Stimulated activated memory B cell treated with anti-CD40 and anti-IgM and Interleukin-4, amounts not matched to agents 10 μg/mL and 1 μg/mL and 100 μg/mL, for 72 hours (primary cell): ENCODE results near the gene EDA.
"Not testable (repeated sequence)": the region's sequence is repeated elsewhere in the genome, so short reads cannot be mapped to it uniquely, and the experiment has no call there.

Experiments
- ATAC-seq: fragments of 150-1000 bp; cut with Tn5 transposase; 2 replicates; pipeline ENCODE4 v1.10.0; 2021
- H3K27ac Mint-ChIP-seq: one replicate; pipeline ENCODE4 v1.8.0; 2022; ENCODE audit warnings: mild to moderate bottlenecking, mixed read lengths
- H3K27me3 Mint-ChIP-seq: one replicate; pipeline ENCODE4 v1.8.0; 2022; ENCODE audit warnings: mixed read lengths
- H3K36me3 Mint-ChIP-seq: one replicate; pipeline ENCODE4 v1.8.0; 2022; ENCODE audit warnings: mixed read lengths
- H3K4me1 Mint-ChIP-seq: one replicate; pipeline ENCODE4 v1.8.0; 2022; ENCODE audit warnings: mixed read lengths
- H3K4me3 Mint-ChIP-seq: one replicate; pipeline ENCODE4 v1.8.0; 2022; ENCODE audit warnings: mild to moderate bottlenecking, moderate library complexity, mixed read lengths
- H3K9me3 Mint-ChIP-seq: one replicate; pipeline ENCODE4 v1.8.0; 2022; ENCODE audit warnings: mixed read lengths

EDA gene

DNA sequence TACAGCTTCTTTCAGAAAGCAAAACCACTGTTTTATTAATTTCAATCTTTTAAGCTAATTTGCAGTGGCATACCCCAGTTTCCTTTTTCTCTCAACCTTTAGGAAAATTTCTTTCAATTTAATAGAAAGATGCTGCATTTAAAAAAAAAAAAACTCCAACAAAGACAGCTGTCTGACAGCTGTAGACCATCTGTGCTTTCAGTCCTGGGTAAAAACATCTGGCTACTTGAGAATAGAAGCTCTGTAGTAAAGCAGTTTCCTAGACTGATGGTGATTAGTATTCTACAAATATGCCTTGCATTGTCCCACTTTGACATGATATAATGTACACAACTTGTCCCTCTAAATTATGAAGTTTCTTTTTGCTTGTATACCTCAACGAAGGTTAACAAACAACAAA, 197.8 kb downstream of the EDA start:
- Mint-ChIP-seq H3K27me3 (no peaks in the 10 kb centered on the region), H3K36me3 (no peaks in the 10 kb centered on the region), H3K4me1 (no peaks in the 10 kb centered on the region), H3K9me3 (peaks cover 6% of the 10 kb centered on the region), H3K27ac (no peak overlapping the region), H3K4me3 (no peak overlapping the region)
- no peak for ATAC-seq

DNA sequence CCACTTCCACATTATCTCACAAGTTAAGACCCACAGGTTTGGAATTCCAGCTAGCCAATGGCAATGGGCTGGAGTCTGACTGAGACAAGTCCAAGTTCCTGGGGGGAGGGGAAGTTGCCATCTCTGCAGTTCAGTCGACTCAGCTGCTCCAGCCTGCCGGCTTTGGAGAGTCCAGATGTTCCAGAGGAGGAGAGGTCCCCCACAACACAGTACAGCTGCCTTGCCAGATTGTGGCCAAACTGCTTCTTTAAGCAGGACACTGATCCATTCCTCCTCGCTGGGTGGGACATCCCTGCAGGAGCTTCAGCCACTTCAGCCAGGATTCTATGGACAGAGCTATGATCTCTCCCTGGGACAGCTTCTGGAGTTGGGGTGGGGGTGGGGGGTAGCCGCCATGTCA, 199.2 kb downstream of the EDA start:
- H3K27me3 Mint-ChIP-seq = no peaks in the 10 kb centered on the region
- H3K4me3 Mint-ChIP-seq = no peak overlapping the region
- ATAC-seq = no peak
- H3K9me3 Mint-ChIP-seq = peaks cover 8% of the 10 kb centered on the region
- no peak overlapping the region for H3K27ac Mint-ChIP-seq
- H3K4me1 Mint-ChIP-seq = no peaks in the 10 kb centered on the region
- H3K36me3 Mint-ChIP-seq = no peaks in the 10 kb centered on the region

DNA sequence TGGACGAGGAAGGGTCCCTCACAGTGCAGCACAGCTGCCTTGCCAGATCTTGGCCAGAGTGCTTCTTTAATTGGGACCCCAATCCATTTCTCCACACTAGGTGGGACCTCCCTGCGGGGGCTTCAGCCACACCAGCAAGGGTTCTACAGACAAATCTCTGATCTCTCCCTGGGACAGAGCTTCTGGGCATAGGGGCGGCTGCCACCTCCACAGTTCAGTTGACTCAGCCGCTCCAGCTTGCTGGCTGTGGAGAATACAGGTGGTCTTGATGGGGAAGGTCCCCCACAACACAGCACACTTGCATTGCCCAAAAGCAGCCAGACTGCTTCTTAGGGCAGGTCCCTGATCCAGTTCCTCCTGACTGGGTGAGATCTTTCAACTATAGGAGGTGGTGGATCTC, 199.6 kb downstream of the EDA start:
- Mint-ChIP-seq H3K4me1 (no peaks in the 10 kb centered on the region), H3K27me3 (no peaks in the 10 kb centered on the region), H3K36me3 (no peaks in the 10 kb centered on the region), H3K4me3 (no peak overlapping the region), H3K27ac (no peak overlapping the region), H3K9me3 (peaks cover 8% of the 10 kb centered on the region)
- ATAC-seq = no peak

DNA sequence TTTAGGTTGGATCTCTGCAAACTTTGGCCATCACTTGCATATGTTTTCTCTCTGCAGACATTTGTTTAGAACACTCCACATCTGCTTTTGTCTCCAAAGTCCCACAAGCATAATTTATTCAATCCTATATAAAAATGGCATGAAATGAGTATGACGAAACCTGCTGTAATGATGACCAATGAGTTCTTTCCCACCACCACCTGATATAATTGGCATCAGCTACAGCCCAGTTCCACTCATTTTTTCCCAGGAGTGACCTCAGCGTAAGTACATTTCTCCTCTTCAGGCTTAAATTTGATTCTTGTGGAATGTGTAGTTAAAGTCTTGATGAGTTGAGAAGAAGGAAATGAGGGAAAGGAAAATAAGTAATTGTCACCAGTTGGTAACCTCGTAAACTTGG, 228.7 kb downstream of the EDA start:
- ATAC-seq = no peak
- Mint-ChIP-seq H3K4me1 (no peaks in the 10 kb centered on the region), H3K36me3 (no peaks in the 10 kb centered on the region), H3K27ac (no peak overlapping the region), H3K9me3 (no peaks in the 10 kb centered on the region), H3K4me3 (no peak overlapping the region), H3K27me3 (no peaks in the 10 kb centered on the region)

DNA sequence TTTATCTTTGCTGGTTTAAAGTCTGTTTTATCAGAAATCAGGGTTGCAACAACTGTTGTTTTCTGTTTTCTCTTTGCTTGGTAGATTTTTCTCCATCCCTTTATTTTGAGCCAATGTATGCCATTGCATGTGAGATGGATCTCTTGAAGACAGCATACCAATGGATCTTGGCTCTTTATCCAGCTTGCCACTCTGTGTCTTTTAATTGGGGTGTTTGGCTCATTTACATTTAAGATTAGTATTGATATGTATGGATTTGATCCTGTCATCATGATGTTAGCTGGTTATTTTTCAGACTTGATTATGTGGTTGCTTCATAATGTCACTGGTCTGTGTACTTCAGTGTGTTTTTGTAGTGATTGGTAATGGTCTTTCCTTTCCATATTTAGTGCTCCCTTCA, 244.1 kb downstream of the EDA start:
- H3K4me1 Mint-ChIP-seq, ATAC-seq, H3K9me3 Mint-ChIP-seq, H3K4me3 Mint-ChIP-seq, H3K36me3 Mint-ChIP-seq, H3K27ac Mint-ChIP-seq, H3K27me3 Mint-ChIP-seq: not testable (repeated sequence)

DNA sequence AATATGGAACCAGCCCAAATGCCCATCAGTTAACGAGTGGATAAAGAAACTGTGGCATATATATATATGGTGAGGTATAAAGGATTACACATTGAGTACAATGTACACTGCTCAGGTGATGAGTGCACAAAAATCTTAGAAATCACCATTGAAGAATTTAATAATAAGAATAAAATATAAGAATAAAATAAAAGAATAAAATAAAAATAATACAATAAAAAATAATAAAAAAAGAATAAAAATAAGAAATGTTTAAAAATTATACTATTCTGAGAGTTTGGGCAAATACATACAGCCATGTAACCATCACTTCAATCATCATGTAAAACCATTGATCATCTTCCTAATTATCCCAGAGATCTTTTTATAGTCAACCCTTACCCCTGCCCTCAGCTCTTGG, 260.3 kb downstream of the EDA start:
- Mint-ChIP-seq H3K27me3 (no peaks in the 10 kb centered on the region), H3K9me3 (no peaks in the 10 kb centered on the region), H3K4me1 (no peaks in the 10 kb centered on the region), H3K36me3 (no peaks in the 10 kb centered on the region), H3K4me3 (no peak overlapping the region), H3K27ac (no peak overlapping the region)
- no peak for ATAC-seq

DNA sequence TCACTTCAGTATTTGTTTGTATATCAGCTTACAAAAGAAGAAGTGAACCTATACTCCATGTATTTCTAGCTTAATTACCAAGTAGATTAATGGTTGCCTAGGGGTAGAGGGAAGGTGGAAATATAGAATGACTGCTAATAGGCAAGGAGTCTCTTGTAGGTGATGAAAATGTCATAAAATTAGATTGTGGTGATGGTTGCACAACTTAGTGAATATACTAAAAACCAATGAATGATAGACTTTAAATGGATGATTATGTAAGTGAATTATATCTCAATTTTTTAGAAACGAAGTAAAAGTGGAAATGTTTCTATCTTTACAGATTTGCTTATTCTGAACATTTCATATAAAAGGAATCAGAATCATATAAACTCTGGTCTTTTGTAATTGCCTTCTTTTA, 268.3 kb downstream of the EDA start:
- ATAC-seq = no peak
- Mint-ChIP-seq H3K4me3 (no peak overlapping the region), H3K9me3 (peaks cover 4% of the 10 kb centered on the region), H3K27ac (no peak overlapping the region), H3K27me3 (no peaks in the 10 kb centered on the region), H3K4me1 (no peaks in the 10 kb centered on the region), H3K36me3 (no peaks in the 10 kb centered on the region)

DNA sequence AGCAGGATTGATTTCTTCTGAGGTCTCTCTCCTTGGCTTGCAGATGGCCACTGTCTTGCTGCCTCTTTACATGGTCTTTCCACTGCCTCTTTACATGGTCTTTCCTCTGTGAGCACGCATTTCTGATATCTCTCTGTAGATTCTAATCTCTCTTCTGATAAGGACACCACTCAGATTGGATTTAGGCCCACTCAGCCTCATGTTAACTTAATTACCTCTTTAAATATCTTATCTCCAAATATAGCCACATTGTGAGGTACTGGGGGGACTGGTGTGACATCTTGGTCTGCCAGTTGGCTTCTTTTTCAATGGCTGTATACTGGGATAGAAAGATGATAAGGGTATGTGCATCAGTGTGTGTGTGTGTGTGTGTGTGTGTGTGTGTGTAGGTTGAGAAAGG, 280.1 kb downstream of the EDA start:
- Mint-ChIP-seq H3K27ac (no peak overlapping the region), H3K27me3 (no peaks in the 10 kb centered on the region), H3K4me1 (no peaks in the 10 kb centered on the region), H3K9me3 (no peaks in the 10 kb centered on the region), H3K4me3 (no peak overlapping the region), H3K36me3 (no peaks in the 10 kb centered on the region)
- ATAC-seq = no peak

DNA sequence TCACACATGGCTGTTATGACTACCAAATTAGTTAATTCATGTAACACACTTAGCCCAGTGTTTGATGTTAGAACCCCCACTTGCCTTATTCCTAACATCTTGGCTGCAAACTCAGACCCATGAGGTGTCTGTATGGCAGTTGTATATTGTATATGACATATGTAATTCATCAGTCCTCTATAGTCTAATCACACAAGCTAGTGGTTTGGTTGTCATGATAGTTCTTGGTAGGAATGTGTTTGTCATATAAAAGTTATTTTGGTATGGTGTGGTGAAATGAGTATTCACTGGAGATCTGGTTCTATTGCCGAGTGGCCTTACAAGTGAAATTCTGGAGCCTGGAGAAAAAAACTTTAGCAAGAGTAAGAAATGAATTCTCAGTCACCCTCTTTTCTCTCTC, 284.6 kb downstream of the EDA start:
- ATAC-seq = no peak
- H3K36me3 Mint-ChIP-seq = no peaks in the 10 kb centered on the region
- H3K27me3 Mint-ChIP-seq = no peaks in the 10 kb centered on the region
- no peak overlapping the region for H3K4me3 Mint-ChIP-seq
- no peaks in the 10 kb centered on the region for H3K4me1 Mint-ChIP-seq
- no peak overlapping the region for H3K27ac Mint-ChIP-seq
- H3K9me3 Mint-ChIP-seq = no peaks in the 10 kb centered on the region

DNA sequence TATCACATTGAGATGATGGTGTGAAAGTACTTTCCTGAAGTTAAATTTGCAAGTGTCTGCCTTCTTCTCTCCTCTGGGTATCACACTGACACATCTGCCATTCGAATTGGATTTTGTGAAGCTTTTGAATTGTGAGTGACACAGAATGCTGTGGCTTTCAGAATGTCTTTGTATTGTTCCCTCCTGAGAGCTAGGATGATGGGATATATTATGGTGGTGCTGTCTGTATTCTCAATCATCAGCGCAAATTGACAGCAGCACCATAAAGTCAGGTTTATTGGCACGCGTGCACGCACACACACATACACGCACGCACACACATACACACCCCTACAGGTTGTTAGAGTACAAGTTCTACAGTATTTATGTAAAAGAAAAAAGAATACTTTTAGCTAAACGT, 290.5 kb downstream of the EDA start:
- Mint-ChIP-seq H3K4me1 (no peaks in the 10 kb centered on the region), H3K9me3 (no peaks in the 10 kb centered on the region), H3K36me3 (no peaks in the 10 kb centered on the region), H3K4me3 (no peak overlapping the region), H3K27me3 (no peaks in the 10 kb centered on the region), H3K27ac (no peak overlapping the region)
- ATAC-seq = no peak

DNA sequence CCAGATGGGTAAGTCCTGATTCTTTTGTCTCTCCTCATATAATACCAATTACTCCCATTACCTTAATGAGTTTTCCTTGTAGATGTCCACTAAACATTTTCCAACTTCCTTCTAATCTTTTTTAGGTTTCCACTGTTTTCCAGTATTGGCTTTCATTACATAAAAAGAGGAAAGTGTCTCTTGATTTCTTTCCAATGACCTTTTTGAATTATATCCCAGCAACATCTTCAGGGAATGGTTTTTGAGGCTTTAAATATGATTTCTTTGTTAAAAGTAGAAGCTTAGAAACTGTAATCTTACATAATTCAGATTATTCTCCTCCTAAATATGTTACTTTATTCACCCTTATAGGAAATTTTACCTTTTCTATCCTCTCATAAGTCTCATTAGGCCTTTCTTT, 298.9 kb downstream of the EDA start:
- Mint-ChIP-seq H3K27ac (no peak overlapping the region), H3K9me3 (no peaks in the 10 kb centered on the region), H3K27me3 (no peaks in the 10 kb centered on the region), H3K4me3 (no peak overlapping the region), H3K36me3 (no peaks in the 10 kb centered on the region), H3K4me1 (no peaks in the 10 kb centered on the region)
- no peak for ATAC-seq

DNA sequence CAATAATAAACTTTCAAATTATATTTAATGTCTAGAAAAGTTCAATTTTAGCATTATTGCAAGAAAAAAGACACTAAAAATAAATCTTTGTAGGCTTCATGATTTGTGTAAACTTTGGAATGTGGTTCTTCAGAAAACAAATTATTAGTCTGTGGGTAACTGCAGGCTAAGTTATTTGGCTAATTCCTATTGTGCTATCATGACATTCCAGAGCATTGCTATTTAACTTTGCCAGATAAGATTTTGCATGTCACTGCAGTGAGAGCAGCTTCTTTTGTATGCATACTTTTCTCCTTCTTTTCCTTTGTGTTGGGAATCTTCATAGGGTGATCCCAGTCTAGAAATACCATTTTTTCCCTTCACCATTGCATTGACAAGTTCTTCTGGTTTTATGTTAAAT, 303.8 kb downstream of the EDA start:
- Mint-ChIP-seq H3K27ac (no peak overlapping the region), H3K4me3 (no peak overlapping the region), H3K4me1 (no peaks in the 10 kb centered on the region), H3K9me3 (peaks cover 1% of the 10 kb centered on the region), H3K27me3 (no peaks in the 10 kb centered on the region), H3K36me3 (no peaks in the 10 kb centered on the region)
- no peak for ATAC-seq

DNA sequence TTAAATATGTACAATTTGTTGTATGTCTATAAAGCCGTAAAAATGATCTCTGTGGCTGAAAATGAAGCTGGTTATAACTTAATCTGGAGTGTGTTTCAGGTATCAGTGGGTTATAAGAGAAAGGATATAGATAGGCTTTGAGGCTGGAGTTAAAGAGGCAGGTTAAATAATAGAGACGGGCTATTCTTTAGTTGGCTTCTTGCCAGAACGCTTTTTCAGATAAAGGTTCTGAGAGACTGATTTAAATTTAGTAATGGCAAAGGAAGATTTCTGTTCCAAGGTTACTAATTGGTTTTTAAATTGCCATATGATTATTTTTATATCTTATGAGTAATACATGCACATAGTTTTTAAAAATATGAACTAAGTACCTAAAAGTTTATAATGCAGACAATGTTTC, 316.4 kb downstream of the EDA start:
- ATAC-seq = no peak
- H3K27me3 Mint-ChIP-seq = no peaks in the 10 kb centered on the region
- H3K9me3 Mint-ChIP-seq = no peaks in the 10 kb centered on the region
- H3K4me1 Mint-ChIP-seq = no peaks in the 10 kb centered on the region
- H3K36me3 Mint-ChIP-seq = no peaks in the 10 kb centered on the region
- no peak overlapping the region for H3K27ac Mint-ChIP-seq
- H3K4me3 Mint-ChIP-seq = no peak overlapping the region

DNA sequence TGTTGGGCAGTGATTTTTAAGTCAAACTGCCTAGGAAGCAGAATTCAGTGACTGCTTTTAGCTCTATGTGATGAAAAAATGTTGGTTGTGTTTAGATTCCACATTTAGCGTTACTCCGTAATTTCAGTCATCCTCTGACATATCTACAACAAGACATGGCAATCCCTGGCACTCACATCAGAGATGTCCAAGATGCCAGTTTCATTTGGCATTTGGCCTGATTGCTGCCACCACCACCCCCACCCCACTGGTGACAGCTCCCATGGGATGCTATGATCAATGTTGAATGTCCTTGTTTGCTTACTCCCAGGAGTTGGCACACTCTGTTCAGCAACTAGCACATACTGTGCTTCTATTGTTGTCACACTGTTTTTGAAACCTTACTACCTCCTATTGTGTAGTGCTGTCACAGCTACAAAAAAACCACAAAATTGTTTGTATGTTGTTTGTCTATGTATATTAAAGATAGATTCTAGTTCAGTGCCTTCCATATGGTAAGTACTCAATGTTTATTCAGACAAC, 332.4 kb downstream of the EDA start:
- no peaks in the 10 kb centered on the region for H3K4me1 Mint-ChIP-seq
- no peak for ATAC-seq
- H3K9me3 Mint-ChIP-seq = no peaks in the 10 kb centered on the region
- peaks cover 9% of the 10 kb centered on the region for H3K27me3 Mint-ChIP-seq
- no peaks in the 10 kb centered on the region for H3K36me3 Mint-ChIP-seq
- no peak overlapping the region for H3K27ac Mint-ChIP-seq
- no peak overlapping the region for H3K4me3 Mint-ChIP-seq

DNA sequence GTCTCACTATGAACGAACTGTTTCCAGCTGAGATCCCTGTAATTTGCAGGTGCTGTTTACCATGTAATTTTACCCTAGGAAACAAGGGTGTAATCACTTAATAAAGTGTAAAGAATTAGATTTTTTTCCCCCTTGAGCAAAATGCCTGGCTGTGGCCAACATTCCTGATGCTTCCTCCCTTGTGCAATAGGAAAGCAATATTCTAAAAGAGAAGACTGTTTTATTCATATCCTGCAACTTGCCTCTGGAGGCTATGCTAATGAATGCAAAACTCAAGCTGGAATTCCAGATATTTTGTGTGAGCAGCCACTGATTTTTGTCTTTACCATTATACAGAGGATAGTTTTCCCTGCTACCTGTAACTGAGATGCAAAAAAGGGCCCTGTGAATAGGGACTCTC, 335.8 kb downstream of the EDA start:
- Mint-ChIP-seq H3K36me3 (no peaks in the 10 kb centered on the region), H3K27me3 (peaks cover 2% of the 10 kb centered on the region), H3K4me3 (no peak overlapping the region), H3K4me1 (no peaks in the 10 kb centered on the region), H3K27ac (no peak overlapping the region), H3K9me3 (no peaks in the 10 kb centered on the region)
- no peak for ATAC-seq

DNA sequence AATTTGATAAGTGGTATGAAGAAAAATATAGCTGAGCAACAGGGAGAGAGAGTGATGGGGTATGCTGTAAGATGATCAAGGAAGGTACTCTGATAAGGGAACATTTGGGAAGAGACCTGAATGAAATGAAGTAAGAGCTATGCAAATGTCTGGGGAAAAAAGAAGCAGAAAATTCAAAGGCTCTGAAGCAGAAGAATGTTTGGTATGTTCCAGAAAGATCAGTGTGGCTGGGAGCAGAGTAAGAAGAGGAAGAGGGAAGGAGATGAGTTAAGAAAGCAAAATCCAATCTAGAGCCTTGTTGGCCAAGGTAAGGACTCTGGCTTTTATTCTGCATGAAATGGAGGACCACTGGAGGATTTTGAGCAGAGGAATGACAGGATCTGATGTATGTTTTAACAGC, 343.8 kb downstream of the EDA start:
- ATAC-seq = no peak
- H3K4me3 Mint-ChIP-seq = no peak overlapping the region
- H3K27ac Mint-ChIP-seq = no peak overlapping the region
- no peaks in the 10 kb centered on the region for H3K9me3 Mint-ChIP-seq
- no peaks in the 10 kb centered on the region for H3K4me1 Mint-ChIP-seq
- H3K36me3 Mint-ChIP-seq = no peaks in the 10 kb centered on the region
- no peaks in the 10 kb centered on the region for H3K27me3 Mint-ChIP-seq

DNA sequence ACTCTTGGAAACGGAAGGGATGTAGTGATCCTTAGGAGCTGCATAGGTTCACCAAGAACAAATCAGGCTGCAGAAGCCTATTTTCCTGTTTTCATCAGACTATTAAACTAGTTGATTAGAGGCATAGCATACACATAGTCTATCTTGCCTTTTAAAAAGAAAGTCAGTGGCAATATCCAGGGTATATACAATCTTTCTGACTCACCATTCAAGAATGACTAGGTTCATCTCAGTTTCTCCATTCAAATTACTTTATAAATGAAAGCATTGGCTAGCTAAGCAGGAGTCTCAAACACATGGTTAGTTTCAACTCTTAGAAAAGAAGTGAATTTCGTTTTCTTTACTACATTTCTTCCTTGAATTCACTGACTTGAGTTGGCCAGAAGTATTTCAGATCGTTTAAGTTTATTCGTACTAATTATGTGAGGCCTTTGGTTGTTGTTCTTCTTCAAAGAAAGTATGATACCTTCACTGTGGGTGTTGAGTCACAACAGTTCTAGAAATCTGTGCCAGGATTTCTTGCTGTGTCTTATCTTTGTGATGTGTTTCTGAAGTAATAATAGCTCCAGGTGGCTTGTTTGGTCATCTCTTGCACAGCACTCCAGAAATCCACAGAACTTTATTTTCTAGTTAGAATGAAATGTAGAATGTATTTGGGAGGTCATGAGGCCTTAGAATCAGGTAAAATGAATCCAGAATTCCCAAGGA, 345.6 kb downstream of the EDA start:
- Mint-ChIP-seq H3K27ac (no peak overlapping the region), H3K27me3 (no peaks in the 10 kb centered on the region), H3K36me3 (no peaks in the 10 kb centered on the region), H3K9me3 (no peaks in the 10 kb centered on the region), H3K4me1 (no peaks in the 10 kb centered on the region), H3K4me3 (no peak overlapping the region)
- ATAC-seq = no peak
